OCI-LY3 (cell line): ENCODE results near the gene CMSS1.

Source experiments
- EZH2phosphoT487 ChIP-seq: fragments of 200-600 bp; shearing (Covaris generic); IDR thresholded peaks from 2 replicates; pipeline ENCODE4 v1.6.1; 2018; ENCODE audit warnings: antibody characterized with exemption, mixed run types, low read depth
- TF ChIP-seq, protein P1 (sequence below): fragments of 200-600, 300-600 bp; sonication (generic); IDR thresholded peaks from 2 replicates; pipeline ENCODE4 v1.5.1; 2014; ENCODE audit warnings: antibody characterized with exemption, low read length, low read depth

DNA sequence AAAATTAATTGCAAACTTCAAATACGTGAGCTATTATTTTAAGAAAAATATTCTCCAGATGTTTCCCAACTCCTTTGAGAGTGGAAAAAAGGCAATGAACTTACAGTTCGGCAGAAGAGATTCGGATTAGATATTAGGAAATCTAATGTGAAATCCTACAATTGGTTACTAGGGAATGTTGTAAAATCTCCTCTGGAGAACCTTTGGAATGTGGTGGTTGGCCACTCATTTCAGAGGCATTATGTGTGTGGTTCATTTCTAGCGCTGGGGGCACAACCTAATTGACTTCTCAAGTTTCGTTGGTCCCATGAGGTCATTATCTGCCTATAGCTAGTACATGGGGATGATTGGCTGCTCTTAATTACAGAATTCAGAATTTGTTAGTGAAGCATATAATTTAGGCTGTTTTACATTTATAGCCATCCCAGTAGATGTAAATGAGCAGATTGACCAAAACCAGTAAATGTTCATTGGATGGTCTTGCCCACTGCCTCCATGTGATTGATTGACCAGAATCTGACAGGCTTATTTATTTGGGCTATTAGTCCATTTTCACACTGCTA lies 34.6 kb upstream of the CMSS1 start:
- TF ChIP-seq, protein P1, sequence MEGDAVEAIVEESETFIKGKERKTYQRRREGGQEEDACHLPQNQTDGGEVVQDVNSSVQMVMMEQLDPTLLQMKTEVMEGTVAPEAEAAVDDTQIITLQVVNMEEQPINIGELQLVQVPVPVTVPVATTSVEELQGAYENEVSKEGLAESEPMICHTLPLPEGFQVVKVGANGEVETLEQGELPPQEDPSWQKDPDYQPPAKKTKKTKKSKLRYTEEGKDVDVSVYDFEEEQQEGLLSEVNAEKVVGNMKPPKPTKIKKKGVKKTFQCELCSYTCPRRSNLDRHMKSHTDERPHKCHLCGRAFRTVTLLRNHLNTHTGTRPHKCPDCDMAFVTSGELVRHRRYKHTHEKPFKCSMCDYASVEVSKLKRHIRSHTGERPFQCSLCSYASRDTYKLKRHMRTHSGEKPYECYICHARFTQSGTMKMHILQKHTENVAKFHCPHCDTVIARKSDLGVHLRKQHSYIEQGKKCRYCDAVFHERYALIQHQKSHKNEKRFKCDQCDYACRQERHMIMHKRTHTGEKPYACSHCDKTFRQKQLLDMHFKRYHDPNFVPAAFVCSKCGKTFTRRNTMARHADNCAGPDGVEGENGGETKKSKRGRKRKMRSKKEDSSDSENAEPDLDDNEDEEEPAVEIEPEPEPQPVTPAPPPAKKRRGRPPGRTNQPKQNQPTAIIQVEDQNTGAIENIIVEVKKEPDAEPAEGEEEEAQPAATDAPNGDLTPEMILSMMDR: no peak
- no peak for TF ChIP-seq EZH2phosphoT487
